GM21526 (cell line): Measurements from ENCODE around the gene TMPRSS11D.

Source experiments
- ATAC-seq: cut with Tn5 transposase; IDR thresholded peaks from one replicate; pipeline ENCODE4 v1.9.1; 2021; ENCODE audit warnings: moderate library complexity; ENCODE audit not compliant: unreplicated experiment, low FRiP score

The TMPRSS11D gene

GRCh38 chr4:67779631-67780030 lies 104.2 kb downstream of the TMPRSS11D start:
- ATAC-seq, result no peak

- no peak for ATAC-seq
Observed at GRCh38 chr4:67776746-67777145, 107.1 kb downstream of the TMPRSS11D start.
